NCI-H345 treated with DMSO at 0.1 percent for 48 hours (cell line): Measurements from ENCODE around the gene PAQR4.

Experiments used
- DNase-seq: peaks from one replicate; lab custom pipeline; 2025; ENCODE audit not compliant: unreplicated experiment; lab: John Stamatoyannopoulos, UW

The PAQR4 gene

DNA sequence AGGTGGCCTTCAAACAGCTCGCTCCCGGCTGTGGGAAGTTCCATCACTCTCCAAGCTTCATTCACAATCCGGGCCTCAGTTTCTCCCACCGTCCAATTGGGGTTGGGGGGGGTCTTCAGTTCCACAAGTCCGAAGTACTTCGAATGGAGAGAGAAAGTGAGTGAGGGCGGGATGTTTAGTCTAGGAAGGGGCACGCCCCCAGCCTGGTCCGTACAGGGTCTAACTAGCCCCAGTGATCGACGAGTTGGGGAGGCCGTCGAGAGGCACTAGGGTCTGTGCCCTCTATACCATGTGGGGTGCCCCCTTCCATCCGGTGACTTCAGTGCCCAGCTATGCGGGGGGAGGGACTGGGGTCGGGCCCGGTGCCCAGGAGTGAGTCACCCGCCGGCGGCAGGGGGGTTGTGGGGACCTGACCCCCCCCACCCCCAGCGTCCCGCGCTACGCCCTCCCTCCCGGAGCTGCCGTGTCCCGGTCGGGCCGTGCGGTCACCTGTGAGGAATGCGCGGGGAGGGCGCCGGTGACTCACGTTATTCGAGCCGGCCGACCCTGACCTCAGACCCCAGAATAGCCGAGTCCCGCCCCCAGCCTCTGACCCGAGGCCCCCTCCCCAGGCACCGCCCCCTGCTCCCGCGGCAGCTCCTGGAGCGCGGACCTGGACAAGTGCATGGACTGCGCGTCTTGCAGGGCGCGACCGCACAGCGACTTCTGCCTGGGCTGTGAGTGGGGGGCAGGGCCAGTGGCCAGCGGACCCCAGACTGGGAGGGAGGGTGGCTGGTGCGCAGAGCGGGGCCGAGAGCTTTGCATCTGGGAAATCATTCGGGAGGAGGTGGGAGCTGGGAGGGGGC lies 51.7 kb downstream of the PAQR4 start:
- peak; percentile 39 for DNase-seq

DNA sequence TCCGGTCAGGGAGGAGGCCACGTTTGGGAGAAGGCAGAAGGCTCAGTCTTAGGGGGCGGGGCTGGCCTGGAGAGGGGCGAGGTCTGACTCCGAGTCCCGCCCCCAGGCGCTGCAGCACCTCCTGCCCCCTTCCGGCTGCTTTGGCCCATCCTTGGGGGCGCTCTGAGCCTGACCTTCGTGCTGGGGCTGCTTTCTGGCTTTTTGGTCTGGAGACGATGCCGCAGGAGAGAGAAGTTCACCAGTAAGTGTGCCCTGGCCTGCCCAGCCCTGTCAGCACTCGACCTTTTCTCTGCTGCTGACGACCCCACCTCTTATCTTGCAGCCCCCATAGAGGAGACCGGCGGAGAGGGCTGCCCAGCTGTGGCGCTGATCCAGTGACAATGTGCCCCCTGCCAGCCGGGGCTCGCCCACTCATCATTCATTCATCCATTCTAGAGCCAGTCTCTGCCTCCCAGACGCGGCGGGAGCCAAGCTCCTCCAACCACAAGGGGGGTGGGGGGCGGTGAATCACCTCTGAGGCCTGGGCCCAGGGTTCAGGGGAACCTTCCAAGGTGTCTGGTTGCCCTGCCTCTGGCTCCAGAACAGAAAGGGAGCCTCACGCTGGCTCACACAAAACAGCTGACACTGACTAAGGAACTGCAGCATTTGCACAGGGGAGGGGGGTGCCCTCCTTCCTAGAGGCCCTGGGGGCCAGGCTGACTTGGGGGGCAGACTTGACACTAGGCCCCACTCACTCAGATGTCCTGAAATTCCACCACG lies 52.5 kb downstream of the PAQR4 start:
- DNase-seq: peak; percentile 62

DNA sequence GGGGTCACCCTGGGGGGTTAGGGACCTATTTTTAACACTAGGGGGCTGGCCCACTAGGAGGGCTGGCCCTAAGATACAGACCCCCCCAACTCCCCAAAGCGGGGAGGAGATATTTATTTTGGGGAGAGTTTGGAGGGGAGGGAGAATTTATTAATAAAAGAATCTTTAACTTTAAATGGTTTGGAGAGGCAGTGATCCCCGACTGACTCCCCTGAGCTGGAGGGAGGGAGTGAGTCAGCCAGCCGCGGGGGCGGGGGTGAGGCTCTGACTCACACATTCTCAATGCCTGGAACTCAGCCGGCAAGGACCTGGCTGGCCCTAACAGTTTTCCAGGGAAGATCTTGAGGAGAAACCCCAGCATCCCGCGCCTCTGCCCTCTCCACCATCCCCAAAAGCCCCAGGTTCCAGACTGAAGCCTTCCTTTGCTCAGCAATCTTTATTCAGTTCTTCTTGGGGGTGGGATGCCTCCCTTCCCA lies 53.1 kb downstream of the PAQR4 start:
- no peak for DNase-seq

DNA sequence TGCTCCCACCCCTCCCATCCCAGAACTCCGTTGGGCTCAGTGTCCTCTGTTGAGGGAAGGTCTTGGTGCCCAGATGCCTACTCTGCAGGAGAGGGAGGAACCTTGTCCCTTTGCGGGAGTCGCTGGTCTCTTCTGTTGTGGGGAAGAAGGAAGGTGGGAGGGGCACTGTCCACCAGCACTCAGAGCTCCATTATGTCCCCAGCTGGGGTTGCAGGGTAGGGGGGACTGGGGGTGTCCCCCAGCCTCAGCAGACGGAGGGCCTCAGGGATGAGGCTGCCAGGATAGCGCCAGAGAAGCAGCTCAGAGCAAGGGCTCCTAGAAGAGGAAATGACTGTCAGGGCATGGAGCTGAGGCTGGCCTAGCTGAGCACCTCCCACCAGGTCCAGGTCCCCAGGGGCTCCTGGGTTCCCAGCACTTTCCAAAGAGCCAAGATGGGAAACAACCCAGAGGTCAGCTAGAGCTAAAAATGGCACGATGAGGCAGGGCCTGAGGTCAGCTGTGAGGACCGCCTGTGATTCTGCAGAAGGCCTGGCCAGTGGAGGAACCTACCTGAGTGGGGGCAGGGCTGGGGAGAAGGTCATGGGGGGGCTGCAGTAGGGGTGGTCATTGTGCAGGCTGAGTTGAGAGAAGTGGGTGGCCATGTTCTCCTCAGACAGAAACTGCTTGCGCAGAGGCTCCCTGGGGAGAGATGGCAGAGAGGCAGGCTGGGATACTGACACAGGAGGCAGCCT lies 53.7 kb downstream of the PAQR4 start:
- peak; percentile 57 for DNase-seq
